ENCODE measurements around the gene CPED1. TPM values are rescaled to one million over a fixed set of nuclear protein-coding genes. Genes with fewer than 3 reads are reported as not detected.
"Not testable (repeated sequence)": the region's sequence is repeated elsewhere in the genome, so short reads cannot be mapped to it uniquely, and the experiment has no call there.

Gene CPED1
- total RNA-seq, 1 experiment from 2014 or later: 0.39 TPM

GRCh38 chr7:121244120-121244870 is 255.8 kb downstream of the CPED1 start:
- POLR2A ChIA-PET: no interaction called here
- Histone ChIP-seq H3K4me3 (ENCODE audit: low read depth in 2 of 2, low read length in 2 of 2) (no peak overlapping the region), H3K27ac (ENCODE audit: low read length) (no peak overlapping the region), H3K36me3 (ENCODE audit: control insufficient read depth, insufficient read depth, low read length) (no peaks in the 10 kb centered on the region), H3K4me1 (ENCODE audit: control insufficient read depth, insufficient read depth, low read length) (no peaks in the 10 kb centered on the region), H3K9me3 (ENCODE audit: control insufficient read depth, insufficient read depth, low read depth, low read length) (no peaks in the 10 kb centered on the region), H3K27me3 (ENCODE audit: control insufficient read depth, insufficient read depth, low read length) (no peaks in the 10 kb centered on the region)
- in situ Hi-C loops (cut with HindIII; ENCODE audit: low pct_unique_long_range_greater_than_20kb, low sequenced_read_pairs): no loop called here
- CTCF ChIA-PET: no interaction called here
- DNase-seq (ENCODE audit: low read depth, low spot score): no peak
- no peak for ATAC-seq
- intact Hi-C loops (cut with micrococcal nuclease; ENCODE audit: unreplicated experiment): no loop called here
- no peak for TF ChIP-seq SIN3A (IDR thresholded peaks at IDR 0.05; ENCODE audit: borderline replicate concordance, insufficient read depth, low read depth, low read length)
- TF ChIP-seq TCF7L2 (IDR thresholded peaks at IDR 0.05; ENCODE audit: low read depth, low read length): no peak
- no peak for TF ChIP-seq CTCF (IDR thresholded peaks at IDR 0.05)
- no peak for TF ChIP-seq REST (IDR thresholded peaks at IDR 0.05; ENCODE audit: insufficient read depth in 1 of 2, low read depth in 2 of 2, low read length in 1 of 2)
- no peak for TF ChIP-seq POLR2AphosphoS5 (IDR thresholded peaks at IDR 0.05; ENCODE audit: low read depth, low read length)
- no TSS peak for BruUV-seq (replicated peaks)

GRCh38 chr7:121251367-121251766 is 262.9 kb downstream of the CPED1 start:
- H3K36me3 ChIP-seq (ENCODE audit: control insufficient read depth, insufficient read depth, low read length); DNase-seq (ENCODE audit: low read depth, low spot score); ATAC-seq; H3K4me1 ChIP-seq (ENCODE audit: control insufficient read depth, insufficient read depth, low read length); POLR2A ChIA-PET; CTCF ChIA-PET; BruUV-seq (replicated peaks); intact Hi-C loops (cut with micrococcal nuclease; ENCODE audit: unreplicated experiment); H3K4me3 ChIP-seq (ENCODE audit: low read depth in 2 of 2, low read length in 2 of 2); H3K9me3 ChIP-seq (ENCODE audit: control insufficient read depth, insufficient read depth, low read depth, low read length); in situ Hi-C loops (cut with HindIII; ENCODE audit: low pct_unique_long_range_greater_than_20kb, low sequenced_read_pairs); H3K27ac ChIP-seq (ENCODE audit: low read length); H3K27me3 ChIP-seq (ENCODE audit: control insufficient read depth, insufficient read depth, low read length): not testable (repeated sequence)

- H3K9me3 ChIP-seq (ENCODE audit: control insufficient read depth, insufficient read depth, low read depth, low read length); DNase-seq (ENCODE audit: low read depth, low spot score); H3K36me3 ChIP-seq (ENCODE audit: control insufficient read depth, insufficient read depth, low read length); CTCF ChIA-PET; H3K4me1 ChIP-seq (ENCODE audit: control insufficient read depth, insufficient read depth, low read length); POLR2A ChIA-PET; H3K27ac ChIP-seq (ENCODE audit: low read length); BruUV-seq (replicated peaks); H3K27me3 ChIP-seq (ENCODE audit: control insufficient read depth, insufficient read depth, low read length); H3K4me3 ChIP-seq (ENCODE audit: low read depth in 2 of 2, low read length in 2 of 2); ATAC-seq; in situ Hi-C loops (cut with HindIII; ENCODE audit: low pct_unique_long_range_greater_than_20kb, low sequenced_read_pairs); intact Hi-C loops (cut with micrococcal nuclease; ENCODE audit: unreplicated experiment): not testable (repeated sequence)
These were observed 264.2 kb downstream of the CPED1 start for GRCh38 chr7:121252523-121253235.
